ENCODE measurements around the gene LPA. TPM values are rescaled to one million over a fixed set of nuclear protein-coding genes. Genes with fewer than 3 reads are reported as not detected.

Gene LPA
- total RNA-seq, 1 experiment from 2014 or later = 0.13 TPM

DNA sequence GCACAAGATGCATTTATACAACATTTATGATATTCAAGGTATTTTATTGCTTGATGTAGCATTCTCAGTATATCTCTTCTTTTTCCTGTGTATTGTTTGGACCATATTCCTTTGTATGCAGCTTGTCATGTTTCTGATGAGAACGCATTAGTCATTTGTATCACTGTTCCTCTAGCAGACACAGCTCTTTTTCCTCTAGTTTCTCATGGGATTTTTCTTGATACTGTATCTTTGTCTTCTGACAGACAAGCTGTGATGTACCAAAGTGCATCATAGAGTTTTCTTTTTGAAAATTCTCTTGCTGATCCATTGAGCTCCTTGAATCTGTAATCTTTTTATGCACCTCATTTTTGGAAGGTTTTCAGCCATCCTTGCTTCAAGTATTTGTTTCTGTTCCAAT, 175.0 kb downstream of the LPA start:
- no peak overlapping the region for H3K27ac ChIP-seq (ENCODE audit: insufficient read length, low read depth, low read length)
- no CpG with 5 or more reads among the region's 1 CpG for WGBS (ENCODE audit: extremely low coverage, insufficient read length, low lambda C conversion rate)
- H3K4me1 Mint-ChIP-seq = no peaks in the 10 kb centered on the region
- H3K27me3 ChIP-seq (ENCODE audit: insufficient read depth, low read length) = no peaks in the 10 kb centered on the region
- H4K8ac ChIP-seq (replicated peaks; ENCODE audit: insufficient read length, low read depth, low read length) = no peak overlapping the region
- no peak overlapping the region for H3K4ac ChIP-seq (ENCODE audit: low read depth, low read length)
- TF ChIP-seq, protein P1, sequence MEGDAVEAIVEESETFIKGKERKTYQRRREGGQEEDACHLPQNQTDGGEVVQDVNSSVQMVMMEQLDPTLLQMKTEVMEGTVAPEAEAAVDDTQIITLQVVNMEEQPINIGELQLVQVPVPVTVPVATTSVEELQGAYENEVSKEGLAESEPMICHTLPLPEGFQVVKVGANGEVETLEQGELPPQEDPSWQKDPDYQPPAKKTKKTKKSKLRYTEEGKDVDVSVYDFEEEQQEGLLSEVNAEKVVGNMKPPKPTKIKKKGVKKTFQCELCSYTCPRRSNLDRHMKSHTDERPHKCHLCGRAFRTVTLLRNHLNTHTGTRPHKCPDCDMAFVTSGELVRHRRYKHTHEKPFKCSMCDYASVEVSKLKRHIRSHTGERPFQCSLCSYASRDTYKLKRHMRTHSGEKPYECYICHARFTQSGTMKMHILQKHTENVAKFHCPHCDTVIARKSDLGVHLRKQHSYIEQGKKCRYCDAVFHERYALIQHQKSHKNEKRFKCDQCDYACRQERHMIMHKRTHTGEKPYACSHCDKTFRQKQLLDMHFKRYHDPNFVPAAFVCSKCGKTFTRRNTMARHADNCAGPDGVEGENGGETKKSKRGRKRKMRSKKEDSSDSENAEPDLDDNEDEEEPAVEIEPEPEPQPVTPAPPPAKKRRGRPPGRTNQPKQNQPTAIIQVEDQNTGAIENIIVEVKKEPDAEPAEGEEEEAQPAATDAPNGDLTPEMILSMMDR (conservative IDR thresholded peaks at IDR 0.05) = no peak
- H3K27ac Mint-ChIP-seq = no peak overlapping the region
- H2BK15ac ChIP-seq (ENCODE audit: low read depth, low read length) = no peak overlapping the region
- no peak overlapping the region for H3T11ph ChIP-seq (ENCODE audit: low read length)
- no peaks in the 10 kb centered on the region for H3K79me1 ChIP-seq (ENCODE audit: insufficient read depth, low read depth, low read length, poor library complexity, severe bottlenecking)
- no peak overlapping the region for H3K9ac ChIP-seq (ENCODE audit: extremely low read depth, insufficient read length, low read length)
- no peak overlapping the region for H3K23ac ChIP-seq (ENCODE audit: insufficient read length, low read depth, low read length)
- no peaks in the 10 kb centered on the region for H3K9me3 Mint-ChIP-seq
- H3K14ac ChIP-seq (ENCODE audit: insufficient read depth, low read length) = no peak overlapping the region
- H3K4me2 ChIP-seq (ENCODE audit: insufficient read depth, insufficient read length, low read length) = no peak overlapping the region
- H3K9me3 ChIP-seq (ENCODE audit: control insufficient read depth, low read depth, low read length) = no peaks in the 10 kb centered on the region
- H3K23me2 ChIP-seq (ENCODE audit: insufficient read length, low read depth, low read length, poor library complexity, severe bottlenecking) = no peaks in the 10 kb centered on the region
- H2BK5ac ChIP-seq (ENCODE audit: insufficient read length, low read length) = no peak overlapping the region
- no peak overlapping the region for H2AFZ ChIP-seq (ENCODE audit: low read length)
- H3K27me3 Mint-ChIP-seq (ENCODE audit: low read depth) = no peaks in the 10 kb centered on the region
- peaks cover 0 to 30% (median 12%) of the 10 kb centered on the region in 3 experiments; a peak in 3 of 7 replicates for H3K36me3 Mint-ChIP-seq (ENCODE audit: insufficient read depth in 1 of 3, low read depth in 3 of 3)
- H3K18ac ChIP-seq (ENCODE audit: insufficient read length, low read depth, low read length) = no peak overlapping the region
- no peak overlapping the region for H2BK20ac ChIP-seq (ENCODE audit: low read depth, low read length, poor library complexity, severe bottlenecking)
- no peaks in the 10 kb centered on the region for H3K79me2 ChIP-seq (ENCODE audit: insufficient read depth, low read length)
- no peak overlapping the region for H2BK12ac ChIP-seq (ENCODE audit: insufficient read length, low read depth, low read length)
- no peak overlapping the region for H4K5ac ChIP-seq (ENCODE audit: insufficient read length, low read depth, low read length)
- no peak overlapping the region for H2BK120ac ChIP-seq (ENCODE audit: low read depth, low read length, poor library complexity, severe bottlenecking)
- no peaks in the 10 kb centered on the region for H4K20me1 ChIP-seq (ENCODE audit: control insufficient read depth, insufficient read depth, insufficient read length)
- no peak for DNase-seq
- H3K4me1 ChIP-seq (ENCODE audit: insufficient read depth, low read length) = no peaks in the 10 kb centered on the region
- H4K91ac ChIP-seq (ENCODE audit: insufficient read length, low read depth, low read length) = no peak overlapping the region
- H2AK5ac ChIP-seq (ENCODE audit: insufficient read length, low read length) = no peak overlapping the region
- H3K56ac ChIP-seq (ENCODE audit: insufficient read length, low read depth, low read length) = no peak overlapping the region
- no peak overlapping the region for H3K4me3 Mint-ChIP-seq

Data from H9 (cell line).